ENCODE measurements around the gene GCN1.
A peak's percentile ranks its signal among the peaks of the same experiment; 100 is the strongest.

The GCN1 gene

GRCh38 chr12:120183211-120183631 lies 11.3 kb downstream of the GCN1 start:
- DNase-seq (ENCODE audit: low read depth, low spot score): no peak

DNA sequence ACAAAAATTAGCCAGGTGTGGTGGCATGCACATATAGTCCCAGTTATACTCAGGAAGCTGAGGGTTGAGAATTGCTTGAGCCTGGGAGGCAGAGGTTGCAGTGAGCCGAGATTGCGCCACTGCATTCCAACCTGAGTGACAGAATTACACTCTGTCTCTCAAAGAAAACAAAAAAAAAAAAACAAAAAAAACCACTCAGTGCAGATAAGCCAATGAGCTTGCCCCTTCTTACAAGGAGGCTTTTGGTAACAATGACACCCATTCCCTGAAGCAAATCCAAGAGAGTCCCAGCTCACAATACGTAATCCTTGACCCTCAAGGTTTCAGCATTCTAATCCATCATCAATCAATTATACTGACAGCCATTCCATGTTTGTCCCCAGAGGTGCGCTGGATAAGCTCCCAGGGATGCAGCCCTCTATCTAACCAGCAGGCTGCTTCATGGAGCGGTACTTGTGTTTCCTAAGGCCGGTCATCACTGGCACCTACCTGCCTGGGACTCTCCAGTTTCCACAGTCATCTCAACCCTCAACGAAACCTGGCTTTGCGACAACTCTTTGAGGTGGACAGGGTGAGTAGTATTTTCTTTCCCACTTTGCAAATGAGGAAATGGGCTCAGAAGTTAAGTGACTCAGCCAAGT lies 12.4 kb downstream of the GCN1 start:
- DNase-seq (ENCODE audit: low read depth, low spot score): peak; percentile 83

DNA sequence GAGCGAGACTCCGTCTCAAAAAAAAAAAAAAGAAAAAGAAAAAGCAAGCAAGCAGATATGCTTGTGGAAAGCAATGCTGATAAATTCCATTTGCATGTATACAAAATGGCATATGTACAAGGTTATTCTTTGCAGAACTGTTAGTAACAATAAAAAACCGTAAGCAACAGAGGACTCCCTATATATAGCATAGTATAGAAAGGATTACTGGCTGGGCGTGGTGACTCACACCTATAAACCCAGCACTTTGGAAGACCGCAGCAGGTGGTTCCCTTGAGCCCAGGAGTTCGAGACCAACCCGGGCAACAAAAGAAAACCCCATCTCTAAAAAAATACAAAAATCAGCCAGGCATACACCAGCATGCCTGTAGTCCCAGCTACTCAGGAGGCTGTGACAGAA lies 13.5 kb downstream of the GCN1 start:
- DNase-seq (ENCODE audit: low read depth, low spot score): no peak

- no peak for DNase-seq (ENCODE audit: low read depth, low spot score)
Measured at GRCh38 chr12:120175537-120175936, 19.0 kb downstream of the GCN1 start.

GRCh38 chr12:120175062-120175461 lies 19.5 kb downstream of the GCN1 start:
- no peak for DNase-seq (ENCODE audit: low read depth, low spot score)

- DNase-seq (ENCODE audit: low read depth, low spot score): no peak
Measured at GRCh38 chr12:120172053-120172452, 22.5 kb downstream of the GCN1 start.

DNA sequence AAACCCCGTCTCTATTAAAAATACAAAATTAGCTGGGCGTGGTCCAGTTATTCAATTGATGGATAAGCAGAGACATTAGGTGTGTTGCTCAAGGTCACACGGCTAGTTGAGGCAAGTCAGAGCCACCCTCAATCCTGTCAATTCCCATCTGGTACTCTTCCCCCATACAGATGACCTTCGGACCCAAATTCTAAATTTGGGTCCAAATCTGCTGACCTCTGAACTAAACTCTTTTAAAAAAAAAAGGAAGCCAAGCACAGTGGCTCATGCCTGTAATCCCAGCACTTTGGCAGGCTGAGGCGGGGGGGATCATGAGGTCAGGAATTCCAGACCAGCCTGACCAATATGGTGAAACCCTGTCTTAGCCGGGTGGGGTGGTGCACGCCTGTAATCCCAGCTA lies 23.9 kb downstream of the GCN1 start:
- no peak for DNase-seq (ENCODE audit: low read depth, low spot score)

DNA sequence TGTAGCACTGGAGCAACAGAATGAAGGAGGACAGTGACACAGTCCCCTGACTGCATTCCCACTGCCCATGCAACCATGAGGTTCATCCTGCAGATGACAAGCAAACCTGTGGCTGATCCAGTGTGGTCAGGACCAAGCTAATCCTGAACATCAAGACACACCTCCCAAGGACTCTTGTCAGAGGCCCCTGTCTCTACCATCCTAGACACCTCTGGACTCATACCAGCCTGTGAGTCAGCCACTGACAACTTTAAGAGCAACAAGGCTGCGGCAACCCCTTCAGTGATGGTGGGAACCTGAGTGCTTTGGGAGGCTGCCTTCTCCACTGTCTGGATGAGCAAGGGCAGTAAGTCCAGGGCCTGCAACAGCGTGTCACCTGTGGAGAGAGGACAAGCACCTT lies 24.6 kb downstream of the GCN1 start:
- DNase-seq (ENCODE audit: low read depth, low spot score): no peak

GRCh38 chr12:120168337-120168736 lies 26.2 kb downstream of the GCN1 start:
- DNase-seq (ENCODE audit: low read depth, low spot score): no peak

DNA sequence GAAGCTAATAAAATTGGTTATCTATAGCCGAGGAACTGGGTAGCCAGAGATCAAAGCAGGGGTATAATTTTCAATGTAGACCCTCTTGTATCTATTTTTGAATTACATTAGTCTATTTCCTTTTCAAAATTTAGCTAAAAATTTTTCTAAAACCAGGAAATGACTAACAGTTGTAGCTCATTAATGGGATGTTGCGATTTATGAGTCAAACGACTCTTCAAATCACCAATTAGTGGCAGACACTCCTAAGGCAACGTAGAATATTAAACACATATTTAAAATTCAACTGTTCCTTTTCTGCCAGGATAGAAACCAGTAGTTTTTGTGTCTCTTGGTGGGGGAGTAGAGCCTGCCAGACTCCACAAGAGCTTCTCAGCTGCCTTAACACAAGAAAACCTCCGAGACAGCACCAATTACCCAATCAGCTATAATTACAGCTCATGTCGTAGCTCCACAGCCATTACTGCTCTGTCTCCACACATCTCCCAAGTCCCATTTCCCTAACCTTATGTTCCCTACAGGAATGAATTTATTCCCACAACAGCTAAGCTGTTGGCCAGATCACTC lies 26.9 kb downstream of the GCN1 start:
- peak; percentile 10 for DNase-seq (ENCODE audit: low read depth, low spot score)

DNA sequence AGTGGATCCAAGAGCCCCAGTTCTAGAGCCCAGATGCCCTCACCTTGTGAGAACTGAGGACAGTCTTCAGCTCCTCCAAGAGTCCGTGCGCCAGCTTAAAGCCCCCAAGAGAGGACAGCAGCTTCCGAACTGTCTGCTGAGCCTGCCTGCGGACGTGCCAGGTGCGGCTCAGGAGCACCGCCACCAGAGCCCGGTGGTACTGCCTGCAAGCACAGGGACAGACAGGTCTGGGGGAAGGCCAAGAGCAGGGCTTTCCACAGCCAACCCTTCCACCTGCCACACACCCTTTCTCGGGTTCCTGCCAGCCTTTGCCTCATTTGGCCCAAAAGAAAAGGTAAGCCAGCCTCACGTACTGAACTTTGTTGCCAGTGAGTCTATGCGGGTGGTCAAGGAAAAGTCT lies 30.2 kb downstream of the GCN1 start:
- no peak for DNase-seq (ENCODE audit: low read depth, low spot score)

DNA sequence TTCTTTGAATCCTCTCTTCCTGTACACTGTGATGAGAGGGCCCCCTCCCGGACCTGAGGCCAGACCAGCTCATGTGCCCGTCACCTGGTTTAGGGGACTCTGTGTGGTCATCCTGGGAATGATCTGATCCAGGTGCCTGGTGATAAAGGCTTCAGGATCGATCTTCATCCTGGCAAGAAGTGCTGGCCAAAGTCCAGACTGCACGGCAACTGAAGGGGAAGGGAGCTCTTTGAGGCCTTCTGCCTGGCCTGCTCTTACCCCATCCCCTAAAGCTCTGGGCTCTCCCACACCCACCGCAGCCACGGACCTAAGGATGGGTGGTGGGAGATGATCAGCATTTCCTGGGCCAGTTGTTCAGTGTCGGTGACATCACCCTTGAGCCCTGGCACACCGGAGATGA lies 31.8 kb downstream of the GCN1 start:
- no peak for DNase-seq (ENCODE audit: low read depth, low spot score)

- no peak for DNase-seq (ENCODE audit: low read depth, low spot score)
Measured at GRCh38 chr12:120161852-120162251, 32.7 kb downstream of the GCN1 start.

DNA sequence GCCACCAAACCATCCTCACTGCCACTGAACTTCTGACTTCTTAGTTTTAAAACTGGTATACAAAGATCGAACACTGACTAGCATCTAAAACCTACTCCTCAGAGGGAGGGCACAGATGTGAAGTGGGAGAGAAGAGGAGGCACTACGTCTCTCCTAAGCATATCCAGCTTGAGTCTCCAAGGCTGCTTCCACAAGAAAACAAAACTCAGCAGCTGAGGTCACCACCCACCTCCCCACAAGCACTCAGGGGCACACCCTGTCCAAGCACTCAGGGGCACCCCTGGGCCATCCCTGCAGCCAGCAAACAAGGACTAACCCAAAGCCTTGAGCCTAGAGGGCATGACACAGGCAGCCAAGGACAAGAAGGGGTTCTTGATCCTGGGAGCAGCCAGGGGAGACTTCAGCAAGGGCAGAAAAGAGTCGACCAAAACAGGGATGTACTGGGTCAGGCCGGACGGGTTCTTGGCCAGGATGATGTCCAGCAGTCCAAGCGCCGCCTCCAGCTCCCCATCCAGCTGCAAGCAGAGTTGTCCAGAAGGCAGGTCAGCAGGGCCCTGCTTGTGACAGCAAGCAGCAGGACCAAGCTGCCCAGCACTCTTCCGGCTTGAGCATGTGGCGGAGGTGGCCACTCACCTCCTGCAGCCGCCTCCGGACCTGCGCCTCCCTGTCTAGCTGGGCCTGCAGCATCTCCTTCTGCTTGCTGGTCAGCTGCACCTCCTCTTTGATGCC lies 34.8 kb downstream of the GCN1 start:
- no peak for DNase-seq (ENCODE audit: low read depth, low spot score)

GRCh38 chr12:120158351-120158750 lies 36.2 kb downstream of the GCN1 start:
- no peak for DNase-seq (ENCODE audit: low read depth, low spot score)

- DNase-seq (ENCODE audit: low read depth, low spot score): no peak
Measured at GRCh38 chr12:120157678-120158077, 36.8 kb downstream of the GCN1 start.

- DNase-seq (ENCODE audit: low read depth, low spot score): no peak
Measured at GRCh38 chr12:120156315-120157259, 37.9 kb downstream of the GCN1 start.

GRCh38 chr12:120155072-120155471 lies 39.4 kb downstream of the GCN1 start:
- no peak for DNase-seq (ENCODE audit: low read depth, low spot score)

DNA sequence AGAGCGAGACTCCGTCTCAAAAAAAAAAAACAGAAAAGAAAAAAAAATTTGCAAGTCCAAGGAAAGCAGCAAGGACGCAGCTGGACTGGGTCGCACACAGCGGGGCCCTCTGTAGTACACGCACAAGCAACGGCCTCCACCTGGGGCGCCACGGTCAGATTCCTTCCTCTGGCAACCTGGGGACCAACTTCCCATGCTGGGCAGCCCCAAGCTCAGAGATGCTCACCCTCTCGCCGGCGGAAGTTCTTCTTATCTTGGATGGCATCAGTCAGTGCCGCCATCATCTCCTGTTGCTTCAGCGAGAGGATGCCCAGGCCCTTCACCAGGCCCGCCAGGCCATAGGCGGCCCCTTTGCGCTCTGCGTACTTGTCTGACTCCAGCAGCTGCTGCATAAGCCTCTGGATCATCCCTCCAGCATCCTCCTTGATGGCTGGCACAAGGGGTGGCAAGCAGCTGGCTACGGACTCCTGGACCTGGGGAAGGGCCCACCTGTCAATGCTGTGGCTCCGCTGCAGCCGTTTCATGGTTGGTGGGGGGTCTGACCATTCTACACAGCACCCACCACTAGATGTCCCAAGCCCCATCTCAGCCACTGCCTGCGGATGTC lies 43.5 kb downstream of the GCN1 start:
- DNase-seq (ENCODE audit: low read depth, low spot score): no peak

DNA sequence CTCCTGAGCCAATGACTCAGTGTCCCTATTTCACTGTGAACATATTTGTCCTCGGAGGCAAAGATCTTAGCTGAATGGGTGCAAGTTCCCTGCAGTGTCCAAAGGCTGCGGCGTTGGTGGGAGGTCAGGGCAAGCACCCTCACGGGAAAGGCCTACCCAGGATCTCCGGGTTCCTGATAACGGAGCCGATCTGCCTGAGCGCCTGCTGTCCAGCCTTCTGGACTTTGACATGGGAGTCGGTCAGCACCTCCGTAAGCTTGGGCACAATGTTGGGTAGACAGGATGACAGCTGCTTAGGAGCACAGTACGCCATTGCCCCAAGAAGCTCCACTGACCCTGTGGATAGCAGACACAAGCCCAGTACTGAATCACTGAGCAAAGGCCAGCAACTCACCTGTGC lies 46.5 kb downstream of the GCN1 start:
- DNase-seq (ENCODE audit: low read depth, low spot score): no peak

GRCh38 chr12:120145164-120145563 lies 49.4 kb downstream of the GCN1 start:
- no peak for DNase-seq (ENCODE audit: low read depth, low spot score)

DNA sequence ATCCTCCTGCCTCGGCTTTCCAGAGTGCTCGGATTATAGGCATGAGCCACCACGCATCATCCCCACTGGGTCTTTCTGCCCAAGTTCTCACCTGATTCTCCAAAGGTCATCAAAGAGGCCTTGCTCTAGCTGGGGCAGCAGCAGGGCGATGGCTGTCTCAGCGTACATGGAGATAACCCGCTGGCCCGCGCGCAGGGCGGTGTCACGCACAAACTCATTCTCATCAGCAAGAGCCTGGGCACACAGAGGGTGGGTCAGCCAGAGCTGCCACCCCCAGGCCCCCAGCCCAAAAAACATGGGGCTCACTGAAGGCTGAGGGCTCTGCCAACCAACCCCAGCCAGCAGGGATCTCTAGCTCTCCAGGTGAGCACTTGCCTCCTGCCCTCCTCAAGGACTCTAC lies 50.3 kb downstream of the GCN1 start:
- DNase-seq (ENCODE audit: low read depth, low spot score): no peak

All from ELF-1 (cell line).